Dermis blood vessel endothelial cell (primary cell): ENCODE data around the gene LCNL1. TPM values are rescaled to one million over a fixed set of nuclear protein-coding genes. Genes with fewer than 3 reads are reported as not detected.

Experiments used
- DNase-seq: peaks from one replicate; pipeline ENCODE4 v3.0.0; 2010
- total RNA-seq: library from RNA; depleted of rRNA; stranded (reverse); fragments of >200 nt; gene quantifications from 2 replicates; pipeline ENCODE4 v1.2.3, GENCODE V29; 2014

LCNL1 gene
- total RNA-seq, 1 donor from 2014 or later = not detected

GRCh38 chr9:136960212-136960937, 22.4 kb upstream of the LCNL1 start:
- DNase-seq = no peak

- no peak for DNase-seq
Observed at GRCh38 chr9:136960938-136961275, 21.9 kb upstream of the LCNL1 start.

- no peak for DNase-seq
Observed at GRCh38 chr9:136961279-136962065, 21.3 kb upstream of the LCNL1 start.

GRCh38 chr9:136962163-136962562, 20.6 kb upstream of the LCNL1 start:
- no peak for DNase-seq

GRCh38 chr9:136962701-136963248, 20.0 kb upstream of the LCNL1 start:
- DNase-seq = no peak

GRCh38 chr9:136963341-136963740, 19.5 kb upstream of the LCNL1 start:
- no peak for DNase-seq

GRCh38 chr9:136963751-136964150, 19.0 kb upstream of the LCNL1 start:
- no peak for DNase-seq

GRCh38 chr9:136964171-136964689, 18.6 kb upstream of the LCNL1 start:
- no peak for DNase-seq

- DNase-seq = no peak
Observed at GRCh38 chr9:136964833-136965422, 17.9 kb upstream of the LCNL1 start.

GRCh38 chr9:136965771-136966484, 16.9 kb upstream of the LCNL1 start:
- peak; percentile 9 for DNase-seq

GRCh38 chr9:136968333-136969127, 14.3 kb upstream of the LCNL1 start:
- no peak for DNase-seq

- DNase-seq = no peak
Observed at GRCh38 chr9:136969150-136969549, 13.6 kb upstream of the LCNL1 start.

GRCh38 chr9:136969774-136970173, 13.0 kb upstream of the LCNL1 start:
- no peak for DNase-seq

- DNase-seq = no peak
Observed at GRCh38 chr9:136970361-136970760, 12.4 kb upstream of the LCNL1 start.

- DNase-seq = no peak
Observed at GRCh38 chr9:136971746-136972145, 11.0 kb upstream of the LCNL1 start.

GRCh38 chr9:136972335-136972734, 10.5 kb upstream of the LCNL1 start:
- DNase-seq = no peak

GRCh38 chr9:136972743-136973142, 10.1 kb upstream of the LCNL1 start:
- no peak for DNase-seq

GRCh38 chr9:136973618-136974617, 8.9 kb upstream of the LCNL1 start:
- DNase-seq = no peak

GRCh38 chr9:136974817-136975535, 7.8 kb upstream of the LCNL1 start:
- DNase-seq = no peak

- DNase-seq = peak; percentile 51
Observed at GRCh38 chr9:136975644-136976043, 7.1 kb upstream of the LCNL1 start.
